Epithelial cell of proximal tubule (primary cell): ENCODE results near the gene ASH1L. TPM values are rescaled to one million over a fixed set of nuclear protein-coding genes. Genes with fewer than 3 reads are reported as not detected.
"Not testable (repeated sequence)": the region's sequence is repeated elsewhere in the genome, so short reads cannot be mapped to it uniquely, and the experiment has no call there.

ENCODE experiments used
- DNase-seq: peaks from one replicate; pipeline ENCODE4 v3.0.0-alpha.2; 2011; ENCODE audit warnings: low read depth
- H3K4me3 ChIP-seq: 2 replicates; pipeline ENCODE4 v1.5.1; 2011; ENCODE audit warnings: low read depth, mild to moderate bottlenecking, low read length
- total RNA-seq: library from RNA; depleted of rRNA; stranded (reverse); fragments of >200 nt; gene quantifications from 2 replicates; pipeline ENCODE4 v1.2.3, GENCODE V29; 2015
- TF ChIP-seq, protein P1 (sequence below): conservative IDR thresholded peaks from 2 replicates; pipeline ENCODE4 v1.5.1; 2012; ENCODE audit warnings: low read depth, mild to moderate bottlenecking, low read length

The ASH1L gene
- total RNA-seq, 1 donor from 2014 or later = 13.4 TPM

GRCh38 chr1:155455588-155456195 lies 106.9 kb downstream of the ASH1L start:
- H3K4me3 ChIP-seq = no peak overlapping the region
- no peak for DNase-seq
- TF ChIP-seq, protein P1, sequence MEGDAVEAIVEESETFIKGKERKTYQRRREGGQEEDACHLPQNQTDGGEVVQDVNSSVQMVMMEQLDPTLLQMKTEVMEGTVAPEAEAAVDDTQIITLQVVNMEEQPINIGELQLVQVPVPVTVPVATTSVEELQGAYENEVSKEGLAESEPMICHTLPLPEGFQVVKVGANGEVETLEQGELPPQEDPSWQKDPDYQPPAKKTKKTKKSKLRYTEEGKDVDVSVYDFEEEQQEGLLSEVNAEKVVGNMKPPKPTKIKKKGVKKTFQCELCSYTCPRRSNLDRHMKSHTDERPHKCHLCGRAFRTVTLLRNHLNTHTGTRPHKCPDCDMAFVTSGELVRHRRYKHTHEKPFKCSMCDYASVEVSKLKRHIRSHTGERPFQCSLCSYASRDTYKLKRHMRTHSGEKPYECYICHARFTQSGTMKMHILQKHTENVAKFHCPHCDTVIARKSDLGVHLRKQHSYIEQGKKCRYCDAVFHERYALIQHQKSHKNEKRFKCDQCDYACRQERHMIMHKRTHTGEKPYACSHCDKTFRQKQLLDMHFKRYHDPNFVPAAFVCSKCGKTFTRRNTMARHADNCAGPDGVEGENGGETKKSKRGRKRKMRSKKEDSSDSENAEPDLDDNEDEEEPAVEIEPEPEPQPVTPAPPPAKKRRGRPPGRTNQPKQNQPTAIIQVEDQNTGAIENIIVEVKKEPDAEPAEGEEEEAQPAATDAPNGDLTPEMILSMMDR = no peak

GRCh38 chr1:155454096-155454495 lies 108.5 kb downstream of the ASH1L start:
- H3K4me3 ChIP-seq = no peak overlapping the region
- TF ChIP-seq, protein P1 = no peak
- no peak for DNase-seq

GRCh38 chr1:155453141-155453540 lies 109.5 kb downstream of the ASH1L start:
- DNase-seq = no peak
- no peak overlapping the region for H3K4me3 ChIP-seq
- TF ChIP-seq, protein P1 = no peak

- DNase-seq = no peak
- TF ChIP-seq, protein P1 = no peak
These were observed 111.4 kb downstream of the ASH1L start for GRCh38 chr1:155451199-155451598.

DNA sequence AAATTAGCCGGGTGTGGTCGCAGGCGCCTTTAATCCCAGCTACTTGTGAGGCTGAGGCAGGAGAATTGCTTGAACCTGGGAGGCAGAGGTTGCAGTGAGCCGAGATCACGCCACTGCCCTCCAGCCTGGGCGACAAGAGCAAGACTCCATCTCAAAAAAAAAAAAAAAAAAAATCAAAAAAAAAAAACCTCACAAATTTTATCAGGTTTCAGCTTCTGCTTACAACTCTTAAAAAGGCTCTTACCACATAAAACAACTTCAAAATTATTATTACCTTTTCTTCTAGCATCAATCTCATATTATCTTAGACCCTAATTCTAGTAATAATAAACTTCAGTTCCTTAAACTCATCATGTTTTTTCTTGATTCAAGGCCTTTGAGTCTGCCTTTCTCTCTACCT lies 120.2 kb downstream of the ASH1L start:
- not testable (repeated sequence) for DNase-seq, H3K4me3 ChIP-seq

More at GRCh38 chr1:155451199-155451598, 111.4 kb downstream of the ASH1L start:
- H3K4me3 ChIP-seq = no peak overlapping the region

GRCh38 chr1:155437405-155437804 lies 125.2 kb downstream of the ASH1L start:
- no peak for DNase-seq
- TF ChIP-seq, protein P1 = no peak
- no peak overlapping the region for H3K4me3 ChIP-seq

DNA sequence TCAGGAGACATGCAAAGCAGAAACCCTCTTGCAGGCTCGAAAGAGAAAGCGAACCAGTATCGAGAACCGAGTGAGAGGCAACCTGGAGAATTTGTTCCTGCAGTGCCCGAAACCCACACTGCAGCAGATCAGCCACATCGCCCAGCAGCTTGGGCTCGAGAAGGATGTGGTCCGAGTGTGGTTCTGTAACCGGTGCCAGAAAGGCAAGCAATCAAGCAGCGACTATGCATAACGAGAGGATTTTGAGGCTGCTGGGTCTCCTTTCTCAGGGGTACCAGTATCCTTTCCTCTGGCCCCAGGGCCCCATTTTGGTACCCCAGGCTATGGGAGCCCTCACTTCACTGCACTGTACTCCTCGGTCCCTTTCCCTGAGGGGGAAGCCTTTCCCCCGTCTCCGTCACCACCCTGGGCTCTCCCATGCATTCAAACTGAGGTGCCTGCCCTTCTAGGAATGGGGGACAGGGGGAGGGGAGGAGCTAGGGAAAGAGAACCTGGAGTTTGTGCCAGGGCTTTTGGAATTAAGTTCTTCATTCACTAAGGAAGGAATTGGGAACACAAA lies 128.7 kb downstream of the ASH1L start:
- not testable (repeated sequence) for DNase-seq, H3K4me3 ChIP-seq

GRCh38 chr1:155433128-155433830 lies 129.3 kb downstream of the ASH1L start:
- DNase-seq, H3K4me3 ChIP-seq: not testable (repeated sequence)
